Breast epithelium (tissue), 3 donors: ENCODE results near the gene GNAI2.

Experiments used
- POLR2A ChIP-seq: fragments of 450-650 bp; IDR thresholded peaks from one replicate; pipeline ENCODE4 v1.6.1; 2016; ENCODE audit warnings: antibody characterized with exemption, mild to moderate bottlenecking, moderate library complexity
- POLR2AphosphoS5 ChIP-seq, 3 donors: sonication (generic); formaldehyde crosslinking; IDR thresholded peaks; one replicate each; pipeline ENCODE4 v1.6.1; 2017; ENCODE audit warnings: antibody characterized with exemption in 3 of 3
- TF ChIP-seq, protein P1 (sequence below), 3 donors: fragments of 450-650 bp; IDR thresholded peaks; one replicate each; pipeline ENCODE4 v1.5.1; 2016 to 2017; ENCODE audit warnings: antibody characterized with exemption in 3 of 3, mild to moderate bottlenecking in 3 of 3, moderate library complexity in 3 of 3

GRCh38 chr3:50255251-50255615, 19.2 kb downstream of the GNAI2 start:
- TF ChIP-seq, protein P1, sequence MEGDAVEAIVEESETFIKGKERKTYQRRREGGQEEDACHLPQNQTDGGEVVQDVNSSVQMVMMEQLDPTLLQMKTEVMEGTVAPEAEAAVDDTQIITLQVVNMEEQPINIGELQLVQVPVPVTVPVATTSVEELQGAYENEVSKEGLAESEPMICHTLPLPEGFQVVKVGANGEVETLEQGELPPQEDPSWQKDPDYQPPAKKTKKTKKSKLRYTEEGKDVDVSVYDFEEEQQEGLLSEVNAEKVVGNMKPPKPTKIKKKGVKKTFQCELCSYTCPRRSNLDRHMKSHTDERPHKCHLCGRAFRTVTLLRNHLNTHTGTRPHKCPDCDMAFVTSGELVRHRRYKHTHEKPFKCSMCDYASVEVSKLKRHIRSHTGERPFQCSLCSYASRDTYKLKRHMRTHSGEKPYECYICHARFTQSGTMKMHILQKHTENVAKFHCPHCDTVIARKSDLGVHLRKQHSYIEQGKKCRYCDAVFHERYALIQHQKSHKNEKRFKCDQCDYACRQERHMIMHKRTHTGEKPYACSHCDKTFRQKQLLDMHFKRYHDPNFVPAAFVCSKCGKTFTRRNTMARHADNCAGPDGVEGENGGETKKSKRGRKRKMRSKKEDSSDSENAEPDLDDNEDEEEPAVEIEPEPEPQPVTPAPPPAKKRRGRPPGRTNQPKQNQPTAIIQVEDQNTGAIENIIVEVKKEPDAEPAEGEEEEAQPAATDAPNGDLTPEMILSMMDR (IDR thresholded peaks at IDR 0.05): no peak
- TF ChIP-seq POLR2A (no peak), POLR2AphosphoS5 (IDR thresholded peaks at IDR 0.05) (no peak)
